Measurements from ENCODE around the gene MPEG1.

MPEG1 gene

GRCh38 chr11:59205648-59206047 is 7.1 kb downstream of the MPEG1 start:
- TF ChIP-seq CTCF (conservative IDR thresholded peaks at IDR 0.05), result no peak
- H3K27ac ChIP-seq, result no peak overlapping the region

- H3K27ac ChIP-seq, result no peak overlapping the region
- no peak for TF ChIP-seq CTCF (conservative IDR thresholded peaks at IDR 0.05)
These were observed 8.0 kb downstream of the MPEG1 start for GRCh38 chr11:59204746-59205145.

GRCh38 chr11:59201353-59201752 is 11.4 kb downstream of the MPEG1 start:
- no peak overlapping the region for H3K27ac ChIP-seq
- TF ChIP-seq CTCF (conservative IDR thresholded peaks at IDR 0.05), result peak; percentile 32; the same call in 1 of the 2 replicates

GRCh38 chr11:59200423-59200746 is 12.3 kb downstream of the MPEG1 start:
- TF ChIP-seq CTCF (conservative IDR thresholded peaks at IDR 0.05), result no peak
- no peak overlapping the region for H3K27ac ChIP-seq

- no peak overlapping the region for H3K27ac ChIP-seq
- TF ChIP-seq CTCF (conservative IDR thresholded peaks at IDR 0.05), result no peak
These were observed 12.9 kb downstream of the MPEG1 start for GRCh38 chr11:59199546-59200422.

GRCh38 chr11:59198726-59199125 is 14.0 kb downstream of the MPEG1 start:
- no peak for TF ChIP-seq CTCF (conservative IDR thresholded peaks at IDR 0.05)
- H3K27ac ChIP-seq, result no peak overlapping the region

- H3K27ac ChIP-seq, result no peak overlapping the region
- TF ChIP-seq CTCF (conservative IDR thresholded peaks at IDR 0.05), result no peak
These were observed 14.7 kb downstream of the MPEG1 start for GRCh38 chr11:59197991-59198390.
